ENCODE results near the gene M1AP. TPM values are rescaled to one million over a fixed set of nuclear protein-coding genes. Genes with fewer than 3 reads are reported as not detected.

M1AP gene
- total and polyA plus RNA-seq, 2 of the 4 experiments (the other 2 are of a cell fraction) = 0.03 TPM; not detected in 1

GRCh38 chr2:74639550-74639949 is 8.6 kb downstream of the M1AP start:
- no peak for ATAC-seq (ENCODE audit: low read depth)
- intact Hi-C loops (cut with micrococcal nuclease) = loop anchor here (5.0 kb wide), 1 partner anchor 37 kb away; no protein-coding TSS in a partner anchor
- H2BK5ac ChIP-seq (ENCODE audit: low read depth, low read length, poor library complexity, severe bottlenecking) = no peak overlapping the region
- H2AK9ac ChIP-seq (replicated peaks; ENCODE audit: low read depth, low read length, poor library complexity) = no peak overlapping the region
- H3K4me3 ChIP-seq (ENCODE audit: insufficient read depth, low read depth, low read length) = no peak overlapping the region
- H2AK5ac ChIP-seq (ENCODE audit: low read depth, low read length) = no peak overlapping the region
- H3K56ac ChIP-seq (ENCODE audit: extremely low read depth, insufficient read depth, low read length) = no peak overlapping the region
- peaks cover 13% of the 10 kb centered on the region for H3K27me3 ChIP-seq (ENCODE audit: control insufficient read depth, insufficient read depth, low read length)
- H4K5ac ChIP-seq (ENCODE audit: low read depth, low read length) = no peak overlapping the region
- H3K23ac ChIP-seq (ENCODE audit: low read depth, low read length) = no peak overlapping the region
- ChIA-PET CTCF (no interaction called here), POLR2A (ENCODE audit: unreplicated experiment) (no interaction called here)
- no peak overlapping the region for H3K27ac ChIP-seq (ENCODE audit: insufficient read depth, low read length)
- no peak overlapping the region for H4K8ac ChIP-seq (ENCODE audit: low read depth in 2 of 2, low read length in 2 of 2)
- H3K9ac ChIP-seq (ENCODE audit: low read depth, low read length) = no peak overlapping the region
- no peak overlapping the region for H2AFZ ChIP-seq (replicated peaks; ENCODE audit: low read length, poor library complexity)
- H3K4me1 ChIP-seq (ENCODE audit: control insufficient read depth, insufficient read depth, low read length) = no peaks in the 10 kb centered on the region
- TF ChIP-seq MAZ (IDR thresholded peaks at IDR 0.05; ENCODE audit: borderline replicate concordance, low read depth, low read length) (no peak), USF2 (IDR thresholded peaks at IDR 0.05; ENCODE audit: low read depth, low read length) (no peak)
- dilution Hi-C loops (cut with HindIII; ENCODE audit: low sequenced_read_pairs, unreplicated experiment) = no loop called here
- H3K9me3 ChIP-seq (ENCODE audit: control insufficient read depth, insufficient read depth, low read length) = no peaks in the 10 kb centered on the region
- H3K79me1 ChIP-seq (ENCODE audit: low read depth in 1 of 2, low read length in 2 of 2) = no peaks in the 10 kb centered on the region
- no peaks in the 10 kb centered on the region for H3K36me3 ChIP-seq (ENCODE audit: control insufficient read depth, insufficient read depth, low read length)
- no peak for DNase-seq
- no peak overlapping the region for H2BK20ac ChIP-seq (ENCODE audit: low read depth, low read length)
- WGBS, 2 experiments (ENCODE audit: extremely low coverage in 2 of 2, insufficient read length in 1 of 2) = no CpG with 5 or more reads among the region's 2 CpGs
- no peak overlapping the region for H3K4ac ChIP-seq (ENCODE audit: low read depth, low read length)
- no peak overlapping the region for H4K91ac ChIP-seq (ENCODE audit: insufficient read depth, low read depth, low read length)
- H3K14ac ChIP-seq (replicated peaks; ENCODE audit: low read depth, low read length) = no peak overlapping the region
- H3K18ac ChIP-seq (ENCODE audit: low read depth, low read length) = no peak overlapping the region
- H4K20me1 ChIP-seq (ENCODE audit: insufficient read depth, low read length) = no peaks in the 10 kb centered on the region
- in situ Hi-C loops (cut with MboI; ENCODE audit: low sequenced_read_pairs) = no loop called here
- no peak overlapping the region for H2BK15ac ChIP-seq (ENCODE audit: low read depth, low read length)
- BruUV-seq (replicated peaks) = no TSS peak
- H3K4me2 ChIP-seq (ENCODE audit: low read depth, low read length) = no peak overlapping the region
- no peak overlapping the region for H2BK120ac ChIP-seq (ENCODE audit: low read depth, low read length)
- no peaks in the 10 kb centered on the region for H3K9me1 ChIP-seq (ENCODE audit: insufficient read depth, low read length)
